ENCODE measurements around the gene TCF4.

TCF4 gene

DNA sequence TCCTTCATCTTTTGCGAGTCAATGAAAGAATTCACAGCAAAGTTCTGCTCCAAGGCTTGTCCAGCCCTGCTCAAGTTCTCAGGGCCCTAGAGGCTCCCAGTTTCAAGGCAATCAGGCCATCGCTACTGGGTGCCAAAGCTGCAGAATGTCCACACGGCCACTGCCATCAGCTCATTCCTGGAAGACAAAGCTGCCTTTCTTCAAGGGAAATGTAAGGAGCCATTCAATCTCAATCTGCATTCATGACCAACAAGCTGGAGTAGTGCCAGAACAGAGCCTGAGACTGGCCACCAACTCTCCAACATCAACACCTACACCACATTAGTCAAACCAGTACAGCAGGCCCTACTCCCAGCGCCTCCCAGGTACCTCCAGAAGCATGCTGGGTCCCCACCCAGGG is 202.2 kb downstream of the TCF4 start:
- no peak for DNase-seq

DNA sequence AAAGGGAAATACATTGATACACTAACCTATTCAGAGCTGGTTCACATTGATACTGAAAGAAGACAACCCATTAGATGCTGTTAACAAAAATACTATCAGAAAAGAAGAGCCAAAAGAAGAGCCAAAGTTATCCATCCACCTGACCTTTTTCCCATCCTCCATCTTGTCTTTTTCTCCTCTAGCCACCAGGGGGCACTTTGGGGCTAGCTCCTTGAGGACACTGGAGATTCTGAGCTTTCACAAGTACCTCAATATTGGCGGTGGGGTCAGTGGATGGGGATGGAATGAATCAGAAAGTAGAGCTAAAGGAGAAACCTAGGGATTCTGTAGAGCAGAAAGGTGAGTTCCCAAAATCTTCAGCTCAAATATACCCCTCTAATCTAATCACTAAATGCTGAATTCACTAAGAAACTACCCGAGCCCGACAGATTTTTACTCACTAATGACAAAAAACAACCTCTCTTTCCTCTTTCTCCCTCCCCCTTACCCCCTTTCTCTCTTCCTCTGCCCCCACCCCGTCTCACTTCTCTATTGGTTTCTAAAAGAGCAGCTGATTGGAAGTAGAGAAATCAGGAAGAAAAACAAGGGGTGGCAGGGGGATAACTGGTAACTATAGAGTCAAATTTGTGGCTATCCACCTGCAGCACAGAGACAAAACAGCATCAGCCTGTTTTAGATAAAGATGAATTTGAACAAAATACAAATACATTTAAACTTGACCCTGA is 203.3 kb downstream of the TCF4 start:
- DNase-seq = no peak

DNA sequence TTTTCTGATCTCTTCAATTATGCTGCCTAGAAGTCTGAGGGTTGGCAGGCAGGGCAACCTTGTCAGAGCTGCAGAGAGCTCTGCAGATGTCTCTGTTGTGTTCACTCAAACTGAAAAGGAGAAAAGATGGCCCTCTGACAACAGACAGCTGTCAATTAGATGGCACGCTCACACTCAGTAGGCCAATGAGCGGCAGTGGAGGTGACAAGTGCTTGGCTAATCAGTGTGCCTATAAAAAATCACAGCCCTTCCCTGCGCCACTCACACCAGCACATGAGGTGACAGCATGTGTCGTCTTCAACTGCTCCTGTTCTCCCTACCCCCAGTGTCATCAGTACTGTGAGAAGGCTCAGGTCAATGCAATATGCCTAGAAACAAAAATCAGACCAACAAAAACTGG is 203.9 kb downstream of the TCF4 start:
- no peak for DNase-seq

DNA sequence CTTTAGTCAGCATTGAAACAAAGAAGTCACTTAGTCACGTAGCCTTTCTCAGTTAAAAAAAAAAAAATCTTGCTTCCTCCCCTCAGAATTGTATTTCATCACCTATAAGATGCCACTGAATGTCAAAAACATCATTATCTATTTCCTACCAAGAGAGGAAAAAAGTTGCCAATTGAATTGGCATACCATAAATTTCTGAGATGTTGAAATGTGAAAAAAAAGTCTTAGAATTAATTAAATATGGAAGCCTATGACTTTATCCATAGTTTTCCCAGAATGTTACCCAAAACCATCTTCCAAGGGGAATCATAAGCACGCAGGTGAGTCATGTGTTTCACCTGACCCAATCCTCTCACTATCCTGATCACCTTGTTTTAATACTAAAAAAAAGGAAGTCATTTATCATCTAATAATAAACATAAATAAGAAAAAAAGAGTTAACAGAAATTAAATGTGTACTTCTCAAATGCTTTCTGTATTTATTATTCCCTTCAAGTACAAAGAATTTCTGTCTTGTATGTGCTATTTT is 205.7 kb downstream of the TCF4 start:
- DNase-seq = no peak

DNA sequence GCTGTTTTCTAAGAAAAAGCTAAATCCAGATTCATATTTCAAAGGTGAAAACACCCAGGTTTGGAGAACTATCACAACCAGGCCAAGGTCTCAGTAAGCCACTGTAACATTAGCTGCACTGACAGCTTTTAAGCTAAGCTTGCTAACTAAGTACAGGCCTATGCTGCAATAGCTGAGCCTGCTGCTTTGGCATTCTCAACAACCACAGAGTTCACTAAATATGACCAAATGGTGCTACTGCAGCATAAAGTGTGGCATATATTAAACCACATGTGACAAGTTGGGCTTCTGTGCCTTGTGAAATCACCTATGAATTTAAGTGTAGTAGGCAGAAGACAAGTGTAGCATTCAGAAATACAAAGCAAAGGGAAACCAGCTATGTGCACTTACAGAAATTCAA is 206.7 kb downstream of the TCF4 start:
- DNase-seq = no peak

DNA sequence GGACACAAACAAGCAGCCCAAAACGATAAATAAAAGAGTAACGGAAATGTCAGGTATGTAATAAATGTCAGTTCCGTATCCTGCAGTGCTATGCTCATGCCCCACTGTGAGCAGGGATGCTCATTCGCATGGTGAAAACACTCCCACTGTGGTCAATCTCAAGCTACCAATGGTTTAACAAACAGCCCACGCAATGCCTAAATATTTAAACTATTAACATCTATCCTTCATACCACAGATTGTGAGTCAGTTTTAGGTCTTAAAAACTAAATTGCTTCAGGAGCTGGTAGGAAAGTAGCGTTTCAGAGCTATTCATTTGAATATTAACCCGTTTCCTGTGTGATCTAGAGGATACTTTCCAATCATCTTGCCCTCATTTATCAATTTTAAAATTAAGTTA is 207.4 kb downstream of the TCF4 start:
- DNase-seq = no peak

DNA sequence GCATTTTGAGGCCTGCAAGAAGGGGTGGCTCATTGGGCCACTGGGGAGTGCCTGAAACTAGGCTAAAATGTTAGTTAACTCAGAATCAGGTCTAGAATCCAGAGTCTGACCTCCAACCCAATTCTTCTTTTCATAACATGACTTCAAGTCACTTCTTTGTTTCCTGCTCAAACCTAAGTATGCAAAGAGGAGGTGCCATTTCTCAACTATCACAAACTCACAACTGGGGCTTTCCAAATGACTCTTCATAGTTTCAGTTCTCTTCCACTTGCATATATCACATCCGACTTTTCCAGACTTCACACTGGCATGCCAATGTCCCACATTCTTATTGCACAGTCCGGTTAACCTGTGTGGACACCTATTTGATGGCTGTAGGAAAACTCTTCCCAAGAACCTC is 211.6 kb downstream of the TCF4 start:
- DNase-seq = no peak

DNA sequence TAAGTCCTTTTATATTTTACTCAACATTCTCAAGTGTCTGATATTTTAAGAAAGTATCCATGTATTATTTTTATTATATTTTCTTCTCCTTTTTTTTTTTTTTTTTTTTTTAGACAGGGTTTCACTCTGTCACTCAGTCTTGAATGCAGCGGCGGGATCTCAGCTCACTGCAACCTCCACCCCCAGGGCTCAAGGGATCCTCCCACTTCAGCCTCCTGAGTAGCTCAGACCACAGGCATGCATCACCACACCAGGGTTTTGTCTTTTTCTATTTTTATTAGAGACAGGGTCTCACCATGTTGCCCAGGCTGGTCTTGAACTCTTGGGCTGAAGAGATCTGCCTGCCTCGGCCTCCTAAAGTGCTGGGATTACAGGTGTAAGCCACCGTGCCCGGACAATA is 212.1 kb downstream of the TCF4 start:
- no peak for DNase-seq

DNA sequence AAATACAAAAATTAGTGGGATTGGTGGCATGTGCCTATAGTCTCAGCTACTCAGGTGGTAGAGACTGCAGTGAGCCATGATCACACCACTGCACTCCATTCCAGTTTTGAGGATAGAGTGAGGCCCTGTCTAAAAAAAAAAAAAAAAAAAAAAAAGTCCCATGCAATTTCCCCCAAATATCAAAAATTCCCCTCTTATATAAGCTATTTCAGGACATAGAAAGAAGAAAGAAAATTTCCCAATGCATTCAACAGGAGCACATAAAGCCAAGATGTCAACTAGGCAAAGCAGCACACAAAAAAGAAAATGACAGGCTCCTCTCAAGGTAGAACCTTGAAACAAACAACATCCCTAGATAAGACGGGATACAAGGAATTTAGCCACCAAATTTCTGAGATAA is 213.3 kb downstream of the TCF4 start:
- no peak for DNase-seq

DNA sequence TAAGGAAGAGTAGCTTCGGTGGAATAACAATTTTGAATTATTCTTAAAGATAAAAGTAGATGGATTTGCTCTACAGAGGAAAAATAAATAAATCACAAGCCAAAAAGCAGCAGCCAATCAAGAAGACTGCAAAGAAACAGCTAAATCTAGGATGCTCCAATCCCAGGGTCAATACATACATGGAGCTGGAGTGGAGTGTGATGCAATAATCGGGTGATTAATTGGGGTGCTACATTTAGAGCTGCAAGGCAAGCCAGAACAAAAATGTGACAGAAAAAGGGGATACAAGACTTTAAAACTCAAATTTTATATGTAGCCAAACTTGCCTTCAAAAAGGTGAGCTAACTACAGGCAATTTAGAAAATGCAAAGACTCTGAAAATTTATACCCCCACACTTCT is 215.8 kb downstream of the TCF4 start:
- no peak for DNase-seq

DNA sequence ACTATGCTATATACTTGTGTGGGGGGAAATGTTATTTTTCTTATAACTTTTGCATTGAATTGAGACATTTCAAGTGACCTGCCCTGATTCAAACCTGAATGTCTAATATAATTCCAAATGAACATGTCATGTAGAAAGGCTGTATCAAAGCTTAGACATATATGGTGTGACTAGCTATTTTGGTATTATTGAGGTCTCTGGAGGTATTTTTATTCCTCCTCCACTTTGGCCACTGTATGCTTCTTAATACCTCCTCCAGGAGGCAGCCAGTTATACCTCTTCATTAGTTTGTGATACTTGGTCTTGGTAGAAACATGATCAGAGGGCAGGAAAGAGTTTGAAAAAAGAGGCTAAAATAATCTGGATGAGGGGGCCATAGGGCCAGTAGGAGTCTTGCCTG is 217.1 kb downstream of the TCF4 start:
- no peak for DNase-seq

DNA sequence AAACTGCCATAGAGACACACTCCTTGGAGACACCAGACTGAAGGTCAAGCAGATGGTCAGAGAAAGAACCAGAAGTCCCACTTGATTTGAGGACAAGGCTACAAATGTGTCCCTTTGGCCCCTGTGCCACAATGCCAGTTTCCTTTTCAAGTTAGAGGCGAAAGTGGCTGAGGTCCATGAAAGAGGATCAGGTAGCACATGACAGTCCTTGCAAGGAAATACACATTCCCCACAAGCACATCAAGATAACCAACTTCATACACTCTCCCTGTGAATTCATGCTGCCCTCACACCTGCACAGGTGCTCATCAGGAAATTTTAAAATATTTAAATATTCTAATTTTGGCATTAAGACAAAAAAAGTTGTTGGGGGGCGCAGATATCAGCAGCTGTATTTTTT is 218.6 kb downstream of the TCF4 start:
- DNase-seq = no peak

DNA sequence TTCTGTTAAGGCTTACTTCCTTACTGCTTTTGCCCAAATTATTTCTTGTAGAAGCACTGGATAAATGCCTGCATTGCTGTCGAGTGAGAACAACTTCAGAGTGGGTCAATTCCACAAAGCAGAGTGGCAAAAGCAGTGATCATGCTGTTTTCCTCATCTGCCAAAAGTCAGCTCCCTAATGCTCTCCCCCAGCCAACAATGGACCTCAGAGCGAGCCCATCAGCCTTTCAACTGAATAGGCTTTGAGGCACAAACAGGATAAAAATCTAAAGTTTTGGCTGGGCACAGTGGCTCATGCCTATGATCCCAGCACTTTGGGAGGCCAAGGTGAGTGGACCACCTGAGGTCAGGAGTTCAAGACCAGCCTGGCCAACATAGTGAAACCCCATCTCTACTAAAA is 222.7 kb downstream of the TCF4 start:
- DNase-seq = no peak

DNA sequence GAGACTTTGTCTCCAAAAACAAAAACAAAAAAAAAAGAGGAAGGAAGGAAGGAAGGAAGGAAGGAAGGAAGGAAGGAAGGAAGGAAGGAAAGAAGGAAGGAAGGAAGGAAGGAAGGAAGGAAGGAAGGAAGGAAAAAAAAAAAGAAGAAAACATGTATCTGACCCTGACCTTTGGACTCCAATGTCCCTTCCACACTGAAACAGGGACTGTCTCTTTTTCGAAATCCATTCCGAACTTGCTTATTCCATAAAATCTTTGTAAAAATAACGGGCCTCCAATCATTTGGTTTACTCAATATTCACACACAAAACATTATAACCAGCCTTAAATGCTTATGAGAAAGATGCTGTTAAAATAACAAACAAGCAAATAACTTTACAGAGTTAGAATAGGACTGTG is 225.7 kb downstream of the TCF4 start:
- no peak for DNase-seq

DNA sequence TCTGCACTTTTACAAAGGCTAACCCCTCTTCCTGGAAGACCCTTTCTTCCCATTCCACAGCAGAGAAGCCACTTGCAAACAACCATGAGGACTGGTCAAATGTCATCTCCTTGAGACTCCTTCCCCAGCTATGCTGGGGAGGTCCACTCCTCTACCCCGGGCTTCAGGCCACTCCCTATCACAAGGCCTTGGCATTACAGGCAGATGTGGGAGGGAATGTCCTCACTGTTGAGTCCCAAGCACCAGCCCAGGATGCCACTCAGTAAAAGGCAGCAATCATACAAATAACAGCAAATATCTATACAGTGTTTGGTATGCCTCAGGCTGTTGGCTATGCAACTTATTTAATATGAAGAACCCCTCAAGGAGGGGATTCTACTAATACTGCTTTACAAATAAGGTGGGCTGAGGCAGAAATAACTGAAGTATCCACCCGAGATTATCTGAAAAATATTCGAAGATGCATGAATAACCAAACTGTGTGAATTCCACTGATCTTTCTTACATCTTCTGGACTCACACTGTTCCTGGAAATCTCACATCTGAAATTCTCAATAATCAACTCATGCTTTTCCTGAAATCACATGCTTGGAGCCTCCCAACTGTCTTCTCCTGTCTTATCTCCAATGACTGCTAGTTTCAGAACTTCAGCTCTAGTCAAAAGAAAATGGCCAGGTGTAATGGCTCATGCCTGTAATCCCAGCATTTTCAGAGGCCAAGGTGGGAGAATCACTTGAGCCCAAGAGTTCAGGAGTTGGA is 226.3 kb downstream of the TCF4 start:
- no peak for DNase-seq

DNA sequence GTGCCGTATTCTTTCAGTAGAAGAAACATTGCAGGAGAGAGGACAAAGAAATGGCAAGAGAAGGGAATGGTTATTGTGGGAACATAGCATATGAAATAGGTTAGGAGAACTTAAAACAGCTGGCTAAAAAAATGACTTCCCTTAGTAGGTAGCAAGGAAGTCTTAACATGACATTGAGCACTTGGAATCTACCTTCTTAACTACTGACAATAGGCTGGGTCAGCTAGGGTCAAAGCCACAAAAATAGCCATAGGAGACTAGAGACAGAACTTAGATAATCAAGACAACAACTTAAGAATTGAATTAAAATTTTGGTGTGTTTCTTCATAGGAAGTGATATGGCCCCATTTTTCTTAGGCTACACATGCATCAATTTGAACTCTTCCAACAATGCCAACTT is 227.9 kb downstream of the TCF4 start:
- DNase-seq = no peak

DNA sequence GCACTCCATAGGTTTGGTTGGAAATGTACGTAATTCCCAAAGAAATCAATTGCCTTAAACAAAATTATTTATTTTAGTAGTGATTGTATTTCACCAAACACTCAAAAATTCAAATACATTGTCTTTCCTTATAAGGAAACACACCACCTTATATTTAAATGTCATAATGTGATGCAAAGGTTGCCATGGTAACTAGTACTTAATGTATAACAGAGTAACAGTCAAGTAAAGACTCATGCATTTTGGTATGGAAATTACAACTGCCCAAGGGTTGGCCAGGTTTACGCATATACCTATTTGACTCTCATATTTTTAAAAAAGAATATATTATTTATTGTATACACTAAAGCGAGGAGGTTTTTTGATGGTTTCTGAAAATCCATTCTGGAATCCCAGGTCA is 231.2 kb downstream of the TCF4 start:
- DNase-seq = no peak

DNA sequence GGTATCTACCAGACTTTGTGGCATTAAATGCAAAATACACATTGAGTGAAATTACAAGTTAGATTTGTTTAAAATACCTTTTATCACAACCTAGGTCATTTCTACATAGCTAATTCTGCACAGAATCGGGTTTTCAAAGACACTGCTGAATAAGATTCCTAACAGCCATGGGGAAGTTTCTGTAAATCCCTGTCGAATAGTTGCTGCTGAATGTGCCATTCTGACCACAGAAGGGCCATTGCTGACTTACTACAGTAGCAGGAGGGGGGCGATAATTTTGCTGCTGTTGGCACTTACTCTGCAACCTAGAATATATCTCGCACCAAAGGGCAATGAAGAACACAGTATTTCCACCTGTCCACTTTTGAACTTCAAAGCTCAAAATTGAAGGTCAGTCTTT is 232.8 kb downstream of the TCF4 start:
- DNase-seq = no peak

DNA sequence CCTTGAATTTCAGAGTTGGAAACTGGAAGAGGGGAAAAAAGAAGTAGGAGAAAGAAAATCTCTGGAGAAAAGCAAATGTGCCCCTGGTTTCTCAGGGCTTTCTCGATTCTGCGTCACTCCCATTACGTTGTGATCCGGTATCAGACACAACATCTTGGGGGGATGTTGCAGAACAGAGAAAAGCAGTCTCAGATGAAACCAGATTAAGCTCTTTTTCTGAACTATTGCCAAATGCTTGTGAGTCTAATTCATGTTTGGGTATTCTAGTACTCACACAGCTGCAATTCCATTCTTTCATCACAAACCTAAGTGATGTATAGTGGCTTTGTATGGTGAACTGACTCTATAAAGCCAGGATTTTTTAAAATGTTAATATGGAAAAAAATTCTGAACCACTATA is 233.2 kb downstream of the TCF4 start:
- no peak for DNase-seq

DNA sequence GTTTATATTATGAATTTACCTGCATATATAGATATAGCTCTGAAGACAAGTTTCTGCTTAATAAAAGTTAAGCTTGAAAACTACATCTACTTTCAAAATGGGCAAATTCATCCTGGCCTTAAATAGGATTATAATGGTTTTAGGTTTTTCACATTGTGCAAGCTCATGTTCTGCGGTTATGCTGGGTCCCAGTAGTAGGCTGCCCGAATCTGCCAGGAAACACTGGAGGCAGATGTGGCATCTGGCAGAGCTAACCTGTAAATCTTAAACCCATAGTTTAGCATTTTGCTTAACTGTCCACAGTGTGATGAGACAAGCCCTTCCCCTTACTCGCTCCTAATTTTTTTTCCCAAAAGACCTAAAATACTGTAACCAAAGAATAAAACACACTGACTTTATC is 234.2 kb downstream of the TCF4 start:
- DNase-seq = no peak

DNA sequence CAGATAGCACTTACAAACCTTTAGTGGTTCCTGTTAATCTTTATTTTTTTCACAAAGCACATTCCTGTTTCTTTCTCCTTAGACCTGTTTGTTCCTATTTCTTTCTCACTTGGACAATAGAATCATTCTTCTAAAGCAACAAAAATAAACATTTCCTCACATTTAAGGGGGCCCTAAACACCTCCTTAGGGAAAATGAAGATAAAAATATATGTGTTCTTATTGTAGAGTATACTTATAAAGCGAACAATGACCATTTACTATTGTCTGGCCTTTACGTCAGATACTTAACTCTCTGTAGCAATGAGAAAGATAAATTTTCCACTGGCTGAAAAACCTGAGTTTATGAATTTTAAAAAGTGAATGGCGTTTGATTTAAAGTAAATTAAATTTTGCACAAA is 234.6 kb downstream of the TCF4 start:
- DNase-seq = no peak

DNA sequence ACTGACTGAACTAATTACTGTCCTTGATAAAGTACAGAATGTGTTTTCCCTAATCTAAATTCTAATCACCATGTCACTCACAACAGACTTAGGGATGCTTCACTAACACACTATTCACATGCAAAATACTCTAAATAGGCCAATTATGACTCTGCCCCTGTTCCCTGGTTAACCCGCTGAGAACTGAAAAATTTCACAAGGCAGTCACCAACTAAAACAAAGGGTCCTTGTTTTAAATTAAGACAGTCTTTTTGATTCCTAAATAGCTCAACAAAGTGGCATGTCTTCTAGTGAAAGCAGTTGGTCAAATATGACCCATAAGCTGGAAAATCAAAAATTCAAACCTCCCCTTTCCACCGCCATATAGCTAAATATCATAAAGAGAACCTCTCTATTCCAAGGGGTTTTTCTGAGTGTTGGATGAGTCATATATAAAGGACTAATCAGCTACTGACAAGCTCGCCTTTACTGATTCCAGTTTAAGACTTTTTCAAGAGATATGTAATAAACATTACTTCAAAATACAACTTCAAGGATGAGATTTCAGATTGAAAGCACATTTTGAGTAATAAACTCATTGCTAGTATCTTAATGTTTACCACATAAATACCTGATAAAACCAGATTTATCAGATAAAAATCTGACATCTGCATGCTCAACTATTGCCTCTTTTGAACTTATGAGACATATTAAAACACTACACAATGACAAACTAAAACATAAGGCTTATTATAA is 235.8 kb downstream of the TCF4 start:
- DNase-seq = no peak

DNA sequence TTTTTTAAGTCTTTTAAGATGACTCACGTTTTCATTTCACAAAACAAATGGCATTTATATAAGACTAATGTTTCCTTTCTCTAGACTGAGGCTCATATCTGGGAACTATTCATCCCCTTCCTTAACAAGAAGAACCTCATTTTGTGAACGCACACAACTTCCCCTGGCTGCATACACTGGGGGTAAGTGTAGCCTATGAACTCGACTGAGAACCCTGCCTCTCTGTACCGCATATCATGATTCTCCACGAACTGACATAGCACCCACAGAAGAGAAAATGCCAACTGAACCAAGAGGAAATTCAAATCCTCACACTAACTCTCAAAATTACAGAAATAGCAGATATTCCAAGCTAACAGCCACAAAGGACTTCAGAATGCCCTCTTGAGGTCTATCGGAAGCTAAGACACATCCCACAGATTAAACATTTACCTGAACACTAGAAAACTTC is 236.7 kb downstream of the TCF4 start:
- no peak for DNase-seq
